ELF-1 (cell line): ENCODE data around the gene PEX12.
"Not testable (repeated sequence)": the region's sequence is repeated elsewhere in the genome, so short reads cannot be mapped to it uniquely, and the experiment has no call there.

Experiments
- DNase-seq: peaks from one replicate; pipeline ENCODE4 v3.0.0-alpha.2; 2016; ENCODE audit warnings: low read depth, low spot score

The PEX12 gene

GRCh38 chr17:35578197-35578928, at the start of gene PEX12:
Gene PEX12, minus strand, starts transcription at chr17:35578571. Its CDS starts 550 bp downstream, at chr17:35578021.
- peak; percentile 90 for DNase-seq

- DNase-seq: no peak
Observed at GRCh38 chr17:35627417-35627816, 49.0 kb upstream of the PEX12 start.

- DNase-seq: no peak
Observed at GRCh38 chr17:35621768-35622167, 43.4 kb upstream of the PEX12 start.

GRCh38 chr17:35618628-35619027, 40.3 kb upstream of the PEX12 start:
- no peak for DNase-seq

- no peak for DNase-seq
Observed at GRCh38 chr17:35617505-35617904, 39.1 kb upstream of the PEX12 start.

GRCh38 chr17:35616536-35616935, 38.2 kb upstream of the PEX12 start:
- DNase-seq: no peak

GRCh38 chr17:35614810-35615209, 36.4 kb upstream of the PEX12 start:
- no peak for DNase-seq

DNA sequence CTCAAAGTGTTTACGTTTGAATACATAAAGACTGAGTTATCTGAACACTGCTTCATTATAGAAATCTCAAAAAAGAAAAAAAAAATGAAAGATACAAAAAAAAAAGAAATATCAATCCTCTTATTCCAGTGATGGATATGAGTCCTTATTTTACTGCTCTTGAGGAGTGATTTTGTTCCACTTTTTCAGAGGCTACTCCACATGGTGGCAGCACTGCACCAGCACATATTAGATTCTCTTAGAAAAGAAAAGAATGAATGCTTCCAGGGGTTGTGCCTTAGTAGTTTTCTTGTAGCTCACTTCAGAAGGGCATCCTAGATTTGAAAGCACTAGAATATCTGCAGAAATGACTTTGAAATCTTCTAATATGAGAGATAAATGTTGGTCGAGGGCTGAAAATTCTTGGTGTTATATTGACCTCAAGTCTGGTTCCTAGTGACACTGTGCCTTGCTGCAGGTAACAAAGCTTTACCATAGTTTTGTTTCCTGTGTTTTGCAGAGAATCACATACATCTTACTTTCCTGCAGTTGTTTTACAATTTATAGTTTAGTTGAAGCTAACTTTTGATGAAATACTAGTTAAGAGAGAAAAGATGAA, 34.7 kb upstream of the PEX12 start:
- peak; percentile 23 for DNase-seq

DNA sequence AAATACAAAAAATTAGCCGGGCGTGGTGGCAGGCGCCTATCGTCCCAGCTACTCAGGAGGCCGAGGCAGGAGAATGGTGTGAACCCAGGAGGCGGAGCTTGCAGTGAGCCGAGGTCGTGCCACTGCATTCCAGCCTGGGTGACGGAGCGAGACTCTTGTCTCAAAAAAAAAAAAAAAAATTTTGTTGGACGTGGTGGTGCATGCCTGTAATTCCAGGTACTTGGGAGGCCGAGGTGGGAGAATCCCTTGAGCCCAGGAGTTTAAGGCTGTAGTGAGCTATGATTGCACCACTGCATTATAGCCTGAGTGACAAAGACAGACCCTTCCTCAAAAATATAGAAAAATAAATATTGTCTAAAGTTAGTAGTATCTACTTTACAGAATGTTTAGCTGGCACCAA, 32.4 kb upstream of the PEX12 start:
- DNase-seq: not testable (repeated sequence)

- no peak for DNase-seq
Observed at GRCh38 chr17:35609831-35610230, 31.5 kb upstream of the PEX12 start.

- DNase-seq: no peak
Observed at GRCh38 chr17:35607239-35607847, 29.0 kb upstream of the PEX12 start.

GRCh38 chr17:35605678-35606077, 27.3 kb upstream of the PEX12 start:
- no peak for DNase-seq

DNA sequence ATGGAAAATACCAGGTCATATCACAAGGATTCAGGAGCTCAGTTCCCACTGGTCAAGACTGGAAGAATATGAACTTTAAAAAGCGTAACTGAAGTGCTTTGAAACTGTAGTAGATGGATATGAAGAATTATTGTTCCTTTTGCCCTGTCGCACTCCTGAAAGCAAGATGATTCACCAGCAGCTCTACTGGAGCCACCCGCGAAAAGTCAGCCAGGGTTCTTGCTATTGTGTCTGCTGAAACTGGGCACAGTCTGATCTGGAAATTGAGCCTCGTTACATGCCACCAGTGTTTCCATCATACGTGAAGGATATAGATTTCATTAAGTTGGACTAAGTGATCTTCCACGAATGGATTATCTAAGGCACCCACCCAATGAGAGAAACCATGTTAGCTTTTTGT, 25.3 kb upstream of the PEX12 start:
- DNase-seq: no peak

DNA sequence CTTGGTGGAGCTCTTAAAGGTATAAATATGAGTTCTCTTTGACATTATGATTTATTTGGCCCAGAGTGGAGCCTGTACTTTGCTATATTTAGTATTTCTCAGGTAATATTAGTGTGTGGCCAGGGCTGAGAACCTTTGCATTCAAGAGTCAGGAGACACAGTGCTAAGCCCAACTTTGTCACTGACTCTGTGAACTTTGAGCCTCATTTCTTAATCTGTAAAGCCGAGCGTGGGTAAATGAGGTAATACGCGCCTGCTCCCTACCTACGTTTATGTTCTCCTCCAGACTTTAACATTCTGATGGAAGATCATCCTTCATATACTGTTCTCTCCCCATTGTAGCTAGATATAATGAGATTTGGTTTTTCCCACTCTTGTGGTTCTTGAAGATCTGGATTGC, 19.2 kb upstream of the PEX12 start:
- no peak for DNase-seq

DNA sequence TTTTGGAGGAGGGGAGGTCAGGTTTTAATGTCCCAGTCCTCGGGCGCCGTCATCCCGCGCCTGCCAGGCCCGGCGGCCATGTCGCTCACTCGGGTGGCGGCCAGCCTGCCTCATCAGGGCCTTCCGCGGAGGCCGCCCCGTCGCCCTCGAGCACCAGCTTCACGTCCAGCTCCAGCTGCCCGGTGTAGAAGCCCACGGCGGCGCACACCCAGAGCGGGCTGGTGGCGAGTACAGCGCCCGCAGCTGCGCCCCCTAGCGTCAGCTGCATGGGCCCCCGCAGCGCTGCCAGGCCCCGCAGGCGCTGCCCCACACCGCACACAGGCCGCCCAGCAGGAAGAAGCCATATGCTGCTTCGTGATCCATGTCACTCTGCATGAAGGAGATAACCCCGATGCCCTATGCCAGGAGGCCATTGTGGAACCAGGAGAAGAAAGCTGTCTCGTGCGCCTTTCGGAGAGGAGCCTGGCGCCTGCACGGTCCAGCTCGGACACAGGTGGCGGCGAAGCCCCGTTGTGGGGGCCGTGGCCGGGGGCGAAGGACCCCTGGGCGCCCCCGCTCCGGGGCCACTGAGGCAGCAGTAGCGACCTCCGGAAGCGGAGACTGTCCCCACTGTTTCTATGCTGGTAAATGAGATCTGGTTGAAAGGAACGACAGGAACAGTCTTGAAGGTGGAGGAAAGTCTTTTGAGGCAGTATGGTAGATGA, 18.3 kb upstream of the PEX12 start:
- DNase-seq: peak; percentile 86

DNA sequence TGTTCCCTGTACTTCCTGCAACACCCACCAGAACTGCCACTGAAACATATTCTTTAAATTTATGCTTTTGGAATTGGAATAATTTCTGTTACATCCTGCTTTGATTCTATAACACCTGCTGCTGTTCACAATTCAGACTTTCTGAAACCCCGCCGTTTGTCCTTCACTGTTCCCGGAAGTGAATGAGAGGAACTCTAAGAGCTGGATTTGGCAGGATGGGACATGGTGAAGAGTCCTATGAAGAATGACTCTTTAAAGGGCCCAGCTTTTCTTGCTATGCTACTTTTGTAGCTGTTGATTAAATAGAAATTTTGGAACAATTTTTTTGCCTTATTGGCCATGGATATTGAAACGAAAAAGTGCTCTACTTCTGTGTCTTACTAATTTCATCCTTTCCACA, 17.7 kb upstream of the PEX12 start:
- no peak for DNase-seq

GRCh38 chr17:35588196-35588920, 10.0 kb upstream of the PEX12 start:
- DNase-seq: peak; percentile 61

DNA sequence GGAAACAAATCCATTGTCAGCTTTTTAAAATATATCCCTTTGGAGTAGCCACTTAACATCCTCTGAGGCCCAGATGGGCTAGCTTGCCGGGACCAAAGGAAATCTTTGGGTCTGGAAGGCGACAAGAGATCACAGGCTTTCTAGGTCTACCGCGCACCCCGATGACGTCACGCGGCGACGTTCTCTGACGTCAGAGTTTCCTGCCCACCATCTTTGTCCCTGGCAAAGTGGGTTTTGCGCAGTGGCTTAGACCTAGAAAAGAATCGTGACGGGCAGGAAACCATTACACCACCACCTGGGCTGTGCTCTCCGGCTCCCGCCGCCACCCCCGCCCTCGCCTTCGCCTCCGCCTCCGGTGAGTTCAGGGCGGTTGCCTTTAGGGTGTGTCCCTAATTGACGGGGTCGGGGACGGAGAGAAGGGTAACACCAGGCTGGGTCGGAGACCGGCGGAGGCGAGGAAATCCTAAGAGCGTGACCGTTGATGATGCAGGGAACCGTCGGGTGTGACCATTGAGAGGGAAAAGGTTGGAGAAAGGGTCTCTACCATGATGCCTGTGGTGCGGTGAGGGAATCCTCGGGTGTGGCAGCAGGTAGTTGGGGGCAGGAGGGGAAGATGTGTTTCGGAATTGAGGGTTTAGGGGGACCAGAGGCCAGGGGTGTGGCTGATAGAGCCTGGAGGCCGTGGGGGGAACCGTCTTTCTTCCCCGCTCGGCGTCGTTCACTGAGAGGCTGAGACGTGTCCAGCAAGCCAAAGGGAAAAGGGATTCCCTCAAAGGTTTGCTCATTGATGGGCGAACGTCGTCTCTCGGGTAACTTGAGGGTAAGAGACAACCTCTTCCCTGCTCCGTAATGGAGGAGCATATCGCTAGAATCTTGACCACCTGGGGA, 8.9 kb upstream of the PEX12 start, which contains the start of gene AP2B1:
AP2B1 (plus strand) TSS at position 249 of the 888 bp plus-strand sequence. CDS start 6,709 bp downstream, outside the sequence.
- peak; percentile 99 for DNase-seq

- no peak for DNase-seq
Observed at GRCh38 chr17:35586569-35587073, 8.2 kb upstream of the PEX12 start.

- no peak for DNase-seq
Observed at GRCh38 chr17:35584061-35584460, 5.7 kb upstream of the PEX12 start.
